H7 (cell line): ENCODE results near the gene GTF2A1. TPM values are rescaled to one million over a fixed set of nuclear protein-coding genes. Genes with fewer than 3 reads are reported as not detected.

Experiments
- DNase-seq: peaks from one replicate; pipeline ENCODE4 v3.0.0; 2012
- H3K27me3 ChIP-seq: 2 replicates; pipeline ENCODE4 v1.6.0; 2011; ENCODE audit warnings: mild to moderate bottlenecking, low read length; ENCODE audit not compliant: control insufficient read depth, insufficient read depth
- H3K36me3 ChIP-seq: replicated peaks from 2 replicates; pipeline ENCODE4 v1.5.1; 2011; ENCODE audit warnings: low read length; ENCODE audit not compliant: control insufficient read depth, insufficient read depth
- H3K4me3 ChIP-seq: 2 replicates; pipeline ENCODE4 v1.5.1; 2011; ENCODE audit warnings: low read depth, mild to moderate bottlenecking, control low read depth, low read length, moderate library complexity; ENCODE audit not compliant: insufficient read depth
- total RNA-seq: library from RNA; depleted of rRNA; stranded (reverse); fragments of >200 nt; shearing (Covaris generic); gene quantifications from 2 replicates; pipeline ENCODE4 v1.2.3, GENCODE V29; 2014

Gene GTF2A1
- total RNA-seq, 1 experiment from 2014 or later, result 25.8 TPM

GRCh38 chr14:81176241-81176640, 44.5 kb downstream of the GTF2A1 start:
- Histone ChIP-seq H3K36me3 (no peaks in the 10 kb centered on the region), H3K27me3 (no peaks in the 10 kb centered on the region), H3K4me3 (no peak overlapping the region)
- no peak for DNase-seq

- DNase-seq, result no peak
- Histone ChIP-seq H3K27me3 (no peaks in the 10 kb centered on the region), H3K36me3 (no peaks in the 10 kb centered on the region), H3K4me3 (no peak overlapping the region)
Measured at GRCh38 chr14:81172881-81173280, 47.9 kb downstream of the GTF2A1 start.

DNA sequence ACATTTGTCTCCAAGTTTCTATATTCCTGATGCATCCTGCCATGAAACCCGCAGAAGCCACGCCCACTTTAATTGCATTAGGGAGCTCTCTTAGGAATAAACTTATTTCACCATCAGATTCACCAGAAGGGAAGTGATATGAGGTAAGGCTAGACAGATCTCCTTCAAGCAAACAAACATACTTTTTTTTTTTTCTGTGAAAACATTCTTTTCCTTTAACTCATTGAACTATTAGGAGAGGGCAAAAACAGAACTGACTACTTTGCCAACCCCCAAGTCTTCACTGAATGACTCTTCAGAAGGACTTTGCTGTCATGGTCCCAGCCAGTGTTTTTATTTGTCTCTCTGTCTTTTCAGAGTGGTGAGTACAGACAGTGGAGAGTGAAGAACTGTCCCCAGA, 48.4 kb downstream of the GTF2A1 start:
- no peak overlapping the region for H3K4me3 ChIP-seq
- no peak for DNase-seq
- no peaks in the 10 kb centered on the region for H3K36me3 ChIP-seq
- H3K27me3 ChIP-seq, result no peaks in the 10 kb centered on the region

GRCh38 chr14:81170829-81171195, 49.9 kb downstream of the GTF2A1 start:
- no peak for DNase-seq
- Histone ChIP-seq H3K4me3 (no peak overlapping the region), H3K36me3 (no peaks in the 10 kb centered on the region), H3K27me3 (no peaks in the 10 kb centered on the region)

- H3K36me3 ChIP-seq, result no peaks in the 10 kb centered on the region
- DNase-seq, result peak; percentile 78
- H3K4me3 ChIP-seq, result peak overlapping the region; percentile 69
Measured at GRCh38 chr14:81170104-81170828, 50.5 kb downstream of the GTF2A1 start.

DNA sequence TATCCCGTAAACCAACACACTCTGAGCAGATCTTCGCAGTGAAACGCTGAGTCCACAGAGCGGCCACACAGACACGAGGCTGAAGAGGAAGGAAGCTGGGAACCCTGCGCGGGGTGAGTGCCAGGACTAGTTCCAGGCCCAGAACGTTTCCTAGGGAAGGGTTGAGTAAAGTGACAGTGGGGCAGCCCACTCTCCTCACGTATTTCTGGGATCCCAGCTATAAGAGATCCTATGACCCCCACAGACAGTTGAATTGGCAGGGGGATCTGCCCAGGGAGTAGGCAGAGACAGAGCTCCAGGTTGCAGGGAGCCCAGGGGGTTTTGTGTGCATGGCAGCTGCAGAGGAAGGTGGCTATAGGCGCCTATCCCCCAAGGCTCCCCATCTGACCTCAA, 51.1 kb downstream of the GTF2A1 start:
- no peak for DNase-seq
- H3K36me3 ChIP-seq, result no peaks in the 10 kb centered on the region

More at GRCh38 chr14:81170104-81170828, 50.5 kb downstream of the GTF2A1 start:
- no peaks in the 10 kb centered on the region for H3K27me3 ChIP-seq

GRCh38 chr14:81169267-81169666, 51.5 kb downstream of the GTF2A1 start:
- H3K27me3 ChIP-seq, result no peaks in the 10 kb centered on the region
- no peak for DNase-seq
- H3K36me3 ChIP-seq, result no peaks in the 10 kb centered on the region
- H3K4me3 ChIP-seq, result no peak overlapping the region

More for the DNA sequence above, 51.1 kb downstream of the GTF2A1 start:
- no peaks in the 10 kb centered on the region for H3K27me3 ChIP-seq
- H3K4me3 ChIP-seq, result peak overlapping the region; percentile 69

DNA sequence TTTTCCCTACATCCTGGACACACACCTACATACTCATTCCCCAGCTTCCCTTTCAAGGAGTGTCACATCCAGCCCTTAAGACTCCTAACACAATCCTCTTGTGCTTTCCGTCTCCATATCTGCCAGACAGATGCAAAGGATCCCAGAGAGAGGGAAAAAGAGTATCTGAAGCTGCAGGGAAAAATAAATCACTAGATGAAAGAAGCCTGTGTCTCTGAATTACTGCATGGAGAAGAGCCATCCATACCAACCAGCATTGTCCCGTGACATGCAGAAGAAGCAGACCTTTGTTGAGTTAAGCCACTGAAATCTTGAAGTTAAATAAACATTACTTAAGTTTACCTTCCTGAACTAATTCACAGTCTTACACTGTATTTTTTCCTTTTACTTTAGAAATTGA, 54.6 kb downstream of the GTF2A1 start:
- Histone ChIP-seq H3K27me3 (no peaks in the 10 kb centered on the region), H3K36me3 (no peaks in the 10 kb centered on the region; the same call in 1 of the 2 replicates), H3K4me3 (no peak overlapping the region)
- DNase-seq, result no peak

- no peak for DNase-seq
- Histone ChIP-seq H3K36me3 (no peaks in the 10 kb centered on the region; the same call in 1 of the 2 replicates), H3K27me3 (no peaks in the 10 kb centered on the region), H3K4me3 (no peak overlapping the region)
Measured at GRCh38 chr14:81165188-81165587, 55.6 kb downstream of the GTF2A1 start.

DNA sequence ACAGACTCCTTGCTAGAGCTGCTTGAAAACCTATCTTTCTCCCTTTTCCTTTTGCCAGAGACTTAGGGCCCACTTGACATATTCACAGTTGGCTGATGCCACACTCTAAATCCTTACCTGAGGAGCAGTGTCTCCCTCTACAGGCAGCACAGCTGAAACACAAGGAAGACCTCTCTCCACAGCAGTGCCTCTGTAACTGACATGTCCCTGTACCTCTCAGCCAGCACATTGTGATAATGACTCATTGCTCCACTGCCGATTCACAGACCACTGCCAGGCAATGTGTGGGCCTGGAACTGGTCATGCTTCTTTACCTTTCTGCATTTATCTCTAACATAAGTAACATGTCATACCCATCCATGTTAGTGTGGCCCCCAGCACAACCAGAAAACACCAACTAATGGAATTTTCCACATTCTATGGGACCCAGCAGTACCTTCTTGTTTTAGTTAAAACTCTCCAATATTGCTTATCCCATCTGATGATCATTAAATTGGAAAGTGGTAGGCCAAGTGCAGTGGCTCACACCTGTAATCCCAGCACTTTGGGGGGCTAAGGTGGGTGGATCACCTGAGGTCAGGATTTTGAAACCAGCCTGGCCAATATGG, 56.5 kb downstream of the GTF2A1 start:
- no peaks in the 10 kb centered on the region for H3K27me3 ChIP-seq
- DNase-seq, result peak; percentile 64
- H3K4me3 ChIP-seq, result no peak overlapping the region
- H3K36me3 ChIP-seq, result no peaks in the 10 kb centered on the region; the same call in 1 of the 2 replicates

DNA sequence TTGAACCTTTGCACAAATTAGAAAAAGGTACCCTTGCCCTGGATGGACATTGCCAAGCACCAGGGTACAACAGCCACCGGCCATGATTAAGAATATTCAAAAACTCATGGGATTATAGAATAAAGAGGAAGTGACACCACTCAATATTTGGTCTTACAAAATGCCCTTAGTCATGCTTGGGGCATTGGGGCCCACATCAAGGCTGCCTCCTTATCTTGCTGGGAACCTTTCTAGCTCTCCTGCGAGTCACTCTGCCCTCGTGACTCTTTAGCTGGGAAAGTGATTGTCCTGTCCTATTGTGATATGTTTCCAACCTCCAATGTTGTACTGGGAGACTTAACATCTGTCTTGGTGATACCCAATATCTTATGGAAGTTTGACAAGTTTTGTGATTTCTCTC, 57.8 kb downstream of the GTF2A1 start:
- DNase-seq, result no peak
- no peak overlapping the region for H3K4me3 ChIP-seq
- H3K27me3 ChIP-seq, result no peaks in the 10 kb centered on the region
- no peaks in the 10 kb centered on the region; the same call in 1 of the 2 replicates for H3K36me3 ChIP-seq

DNA sequence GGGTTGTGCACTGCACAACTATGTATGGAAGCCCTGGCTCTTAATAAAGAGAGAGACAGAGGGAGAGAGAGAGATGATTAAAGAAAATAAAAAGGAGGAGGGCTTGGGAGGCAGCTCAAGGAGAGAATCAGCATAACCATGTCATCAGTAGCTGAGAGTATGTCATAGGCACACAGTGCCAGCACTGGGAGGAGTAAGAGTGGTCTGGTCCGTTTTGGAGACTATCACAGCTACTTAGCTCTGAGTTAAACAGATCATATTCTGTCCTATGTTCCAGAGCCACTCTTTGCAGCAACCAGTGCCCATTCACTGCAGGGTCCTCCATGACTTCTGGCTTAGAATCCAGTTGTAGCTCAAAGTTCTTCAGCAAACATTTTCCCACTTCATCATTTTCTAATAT, 59.0 kb downstream of the GTF2A1 start:
- no peak for DNase-seq
- Histone ChIP-seq H3K27me3 (no peaks in the 10 kb centered on the region), H3K4me3 (no peak overlapping the region), H3K36me3 (no peaks in the 10 kb centered on the region; the same call in 1 of the 2 replicates)

- Histone ChIP-seq H3K27me3 (no peaks in the 10 kb centered on the region), H3K4me3 (no peak overlapping the region), H3K36me3 (no peaks in the 10 kb centered on the region; the same call in 1 of the 2 replicates)
- DNase-seq, result no peak
Measured at GRCh38 chr14:81161088-81161487, 59.7 kb downstream of the GTF2A1 start.

- Histone ChIP-seq H3K36me3 (no peaks in the 10 kb centered on the region; the same call in 1 of the 2 replicates), H3K27me3 (no peaks in the 10 kb centered on the region), H3K4me3 (no peak overlapping the region)
- no peak for DNase-seq
Measured at GRCh38 chr14:81157431-81157830, 63.3 kb downstream of the GTF2A1 start.

GRCh38 chr14:81153187-81153586, 67.6 kb downstream of the GTF2A1 start:
- DNase-seq, result no peak
- no peak overlapping the region for H3K4me3 ChIP-seq
- no peaks in the 10 kb centered on the region for H3K27me3 ChIP-seq
- no peaks in the 10 kb centered on the region for H3K36me3 ChIP-seq
